HepG2 (cell line): ENCODE results near the gene APBB2. TPM values are rescaled to one million over a fixed set of nuclear protein-coding genes. Genes with fewer than 3 reads are reported as not detected.
A peak's percentile ranks its signal among the peaks of the same experiment; 100 is the strongest.

Experiments
- DMAP1 ChIP-seq: IDR thresholded peaks from 2 replicates; pipeline ENCODE4 v1.6.1; 2016
- EED ChIP-seq: sonication (generic); formaldehyde crosslinking; IDR thresholded peaks from 2 replicates; pipeline ENCODE4 v1.5.0; 2020; ENCODE audit warnings: mild to moderate bottlenecking, missing genetic modification reagents
- FOXK2 ChIP-seq: fragments of 450-650 bp; IDR thresholded peaks from 2 replicates; pipeline ENCODE4 v1.6.1; 2016
- MED13 ChIP-seq: sonication (generic); formaldehyde crosslinking; IDR thresholded peaks from 2 replicates; pipeline ENCODE4 v1.5.0; 2020; ENCODE audit warnings: missing genetic modification reagents
- MTA1 ChIP-seq: sonication (generic); formaldehyde crosslinking; IDR thresholded peaks from 2 replicates; pipeline ENCODE4 v1.4.0; 2020; ENCODE audit warnings: missing genetic modification reagents, mild to moderate bottlenecking, borderline replicate concordance
- POGZ ChIP-seq: sonication (generic); formaldehyde crosslinking; IDR thresholded peaks from 2 replicates; pipeline ENCODE4 v1.4.0; 2020; ENCODE audit warnings: mild to moderate bottlenecking, missing genetic modification reagents
- RFX5 ChIP-seq: IDR thresholded peaks from 2 replicates; pipeline ENCODE4 v1.6.1; 2011; ENCODE audit warnings: low read depth, low read length, improper control_type of control experiment
- SMAD3 ChIP-seq: sonication (generic); formaldehyde crosslinking; IDR thresholded peaks from 2 replicates; pipeline ENCODE4 v1.4.0; 2020; ENCODE audit warnings: missing genetic modification reagents
- SMYD3 ChIP-seq: sonication (generic); formaldehyde crosslinking; IDR thresholded peaks from 2 replicates; pipeline ENCODE4 v1.8.1; 2023; ENCODE audit warnings: mild to moderate bottlenecking, missing genetic modification reagents
- SSRP1 ChIP-seq: IDR thresholded peaks from 2 replicates; pipeline ENCODE4 v1.6.1; 2016; ENCODE audit warnings: control low read depth
- ZFX ChIP-seq: sonication (generic); formaldehyde crosslinking; IDR thresholded peaks from 2 replicates; pipeline ENCODE4 v1.4.0; 2020; ENCODE audit warnings: mild to moderate bottlenecking, low read depth, missing genetic modification reagents, moderate library complexity
- ZNF12 ChIP-seq: sonication (generic); formaldehyde crosslinking; IDR thresholded peaks from 2 replicates; pipeline ENCODE4 v1.5.0; 2020; ENCODE audit warnings: missing genetic modification reagents
- ZSCAN31 ChIP-seq: sonication (generic); formaldehyde crosslinking; IDR thresholded peaks from 2 replicates; pipeline ENCODE4 v1.5.0; 2020; ENCODE audit warnings: low read depth, mild to moderate bottlenecking, missing genetic modification reagents
- polyA plus RNA-seq, 8 experiments: library from polyadenylated mRNA; depleted of rRNA in 3 of 8; stranded (reverse) in 7 of 8; unstranded in 1 of 8; fragments of >200 nt; fragmentation: Illumina TruSeq in 4 of 8; extraction: Trizol in 4 of 8; gene quantifications; 2 replicates each; pipeline versions ENCODE4 v1.2.1 to v1.2.3, GENCODE V29; 2011 to 2016; ENCODE audit warnings: low read depth in 4 of 8, missing spikeins in 1 of 8, mixed read lengths in 1 of 8; ENCODE audit not compliant: insufficient read depth in 1 of 8
- total RNA-seq, 5 experiments: library from RNA; depleted of rRNA; stranded (reverse); fragments of >200 nt; fragmentation: Illumina TruSeq; extraction: Trizol; gene quantifications; 2 replicates each; pipeline ENCODE4 v1.2.3, GENCODE V29; 2016; ENCODE audit warnings: low read depth in 1 of 5
- TF ChIP-seq, protein P1 (sequence below): sonication (generic); formaldehyde crosslinking; IDR thresholded peaks from 2 replicates; pipeline ENCODE4 v1.9.0; 2021; ENCODE audit warnings: missing genetic modification reagents, borderline replicate concordance
- TF ChIP-seq, protein P2 (sequence below): sonication (generic); formaldehyde crosslinking; IDR thresholded peaks from 2 replicates; pipeline ENCODE4 v1.8.0; 2022; ENCODE audit warnings: missing genetic modification reagents, mild to moderate bottlenecking, moderate library complexity, borderline replicate concordance
- TF ChIP-seq, protein P3 (sequence below): sonication (generic); formaldehyde crosslinking; IDR thresholded peaks from 2 replicates; pipeline ENCODE4 v1.4.0; 2020; ENCODE audit warnings: mild to moderate bottlenecking, missing genetic modification reagents
- TF ChIP-seq, protein P4 (sequence below): IDR thresholded peaks from 2 replicates; pipeline ENCODE4 v1.6.1; 2016; ENCODE audit warnings: low read depth

APBB2 gene
- total and polyA plus RNA-seq, 2 of the 13 experiments (the other 11 are each of a cell fraction or from before 2014, with no cell fraction given), result 11.7 to 17.0 TPM

DNA sequence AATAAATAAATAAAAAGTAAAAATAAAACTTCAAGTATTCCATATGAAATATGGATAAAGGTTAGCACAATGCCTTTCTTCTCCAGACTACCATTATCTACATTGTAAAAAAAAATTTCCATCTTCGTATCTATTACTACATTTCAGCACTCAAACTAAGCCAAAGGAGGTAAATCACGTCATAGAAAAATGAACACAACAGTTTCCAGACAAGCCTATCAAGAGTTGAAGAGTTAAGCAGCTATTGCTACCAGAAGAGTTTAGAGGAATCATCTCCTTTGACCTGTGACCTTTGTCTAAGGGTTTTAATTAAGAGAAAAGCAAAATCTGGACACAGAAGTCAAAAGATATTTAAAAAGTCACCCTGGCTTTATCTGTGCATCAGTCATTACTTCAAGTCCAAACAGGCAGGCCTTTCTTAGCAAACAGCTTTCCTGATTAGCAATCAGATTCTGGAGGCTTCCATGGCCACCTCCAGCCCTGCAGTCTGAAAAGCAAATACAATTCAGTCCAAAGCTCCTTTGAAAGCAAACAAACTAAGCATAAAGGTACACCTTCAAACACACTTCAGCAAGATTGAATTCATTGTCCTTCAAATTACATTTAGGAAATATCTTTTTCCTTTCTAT is 82.2 kb downstream of the APBB2 start (continued):
- TF ChIP-seq MTA1 (CRISPR knock-in tag) (no peak; the same call in 1 of the 2 replicates), SMAD3 (CRISPR knock-in tag) (peak; percentile 85), ZSCAN31 (CRISPR knock-in tag) (no peak), SMYD3 (CRISPR knock-in tag) (no peak), EED (CRISPR knock-in tag) (no peak), MED13 (CRISPR knock-in tag) (no peak), FOXK2 (no peak), POGZ (CRISPR knock-in tag) (peak; percentile 75), SSRP1 (CRISPR knock-in tag) (no peak), RFX5 (no peak), ZNF12 (peak; percentile 47; the same call in 1 of the 2 replicates), ZFX (CRISPR knock-in tag) (peak; percentile 18; the same call in 1 of the 2 replicates), DMAP1 (CRISPR knock-in tag) (no peak)
- TF ChIP-seq, protein P1, sequence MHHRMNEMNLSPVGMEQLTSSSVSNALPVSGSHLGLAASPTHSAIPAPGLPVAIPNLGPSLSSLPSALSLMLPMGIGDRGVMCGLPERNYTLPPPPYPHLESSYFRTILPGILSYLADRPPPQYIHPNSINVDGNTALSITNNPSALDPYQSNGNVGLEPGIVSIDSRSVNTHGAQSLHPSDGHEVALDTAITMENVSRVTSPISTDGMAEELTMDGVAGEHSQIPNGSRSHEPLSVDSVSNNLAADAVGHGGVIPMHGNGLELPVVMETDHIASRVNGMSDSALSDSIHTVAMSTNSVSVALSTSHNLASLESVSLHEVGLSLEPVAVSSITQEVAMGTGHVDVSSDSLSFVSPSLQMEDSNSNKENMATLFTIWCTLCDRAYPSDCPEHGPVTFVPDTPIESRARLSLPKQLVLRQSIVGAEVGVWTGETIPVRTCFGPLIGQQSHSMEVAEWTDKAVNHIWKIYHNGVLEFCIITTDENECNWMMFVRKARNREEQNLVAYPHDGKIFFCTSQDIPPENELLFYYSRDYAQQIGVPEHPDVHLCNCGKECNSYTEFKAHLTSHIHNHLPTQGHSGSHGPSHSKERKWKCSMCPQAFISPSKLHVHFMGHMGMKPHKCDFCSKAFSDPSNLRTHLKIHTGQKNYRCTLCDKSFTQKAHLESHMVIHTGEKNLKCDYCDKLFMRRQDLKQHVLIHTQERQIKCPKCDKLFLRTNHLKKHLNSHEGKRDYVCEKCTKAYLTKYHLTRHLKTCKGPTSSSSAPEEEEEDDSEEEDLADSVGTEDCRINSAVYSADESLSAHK (CRISPR knock-in tag), result no peak
- TF ChIP-seq, protein P2, sequence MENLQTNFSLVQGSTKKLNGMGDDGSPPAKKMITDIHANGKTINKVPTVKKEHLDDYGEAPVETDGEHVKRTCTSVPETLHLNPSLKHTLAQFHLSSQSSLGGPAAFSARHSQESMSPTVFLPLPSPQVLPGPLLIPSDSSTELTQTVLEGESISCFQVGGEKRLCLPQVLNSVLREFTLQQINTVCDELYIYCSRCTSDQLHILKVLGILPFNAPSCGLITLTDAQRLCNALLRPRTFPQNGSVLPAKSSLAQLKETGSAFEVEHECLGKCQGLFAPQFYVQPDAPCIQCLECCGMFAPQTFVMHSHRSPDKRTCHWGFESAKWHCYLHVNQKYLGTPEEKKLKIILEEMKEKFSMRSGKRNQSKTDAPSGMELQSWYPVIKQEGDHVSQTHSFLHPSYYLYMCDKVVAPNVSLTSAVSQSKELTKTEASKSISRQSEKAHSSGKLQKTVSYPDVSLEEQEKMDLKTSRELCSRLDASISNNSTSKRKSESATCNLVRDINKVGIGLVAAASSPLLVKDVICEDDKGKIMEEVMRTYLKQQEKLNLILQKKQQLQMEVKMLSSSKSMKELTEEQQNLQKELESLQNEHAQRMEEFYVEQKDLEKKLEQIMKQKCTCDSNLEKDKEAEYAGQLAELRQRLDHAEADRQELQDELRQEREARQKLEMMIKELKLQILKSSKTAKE (CRISPR knock-in tag), result no peak
- TF ChIP-seq, protein P3, sequence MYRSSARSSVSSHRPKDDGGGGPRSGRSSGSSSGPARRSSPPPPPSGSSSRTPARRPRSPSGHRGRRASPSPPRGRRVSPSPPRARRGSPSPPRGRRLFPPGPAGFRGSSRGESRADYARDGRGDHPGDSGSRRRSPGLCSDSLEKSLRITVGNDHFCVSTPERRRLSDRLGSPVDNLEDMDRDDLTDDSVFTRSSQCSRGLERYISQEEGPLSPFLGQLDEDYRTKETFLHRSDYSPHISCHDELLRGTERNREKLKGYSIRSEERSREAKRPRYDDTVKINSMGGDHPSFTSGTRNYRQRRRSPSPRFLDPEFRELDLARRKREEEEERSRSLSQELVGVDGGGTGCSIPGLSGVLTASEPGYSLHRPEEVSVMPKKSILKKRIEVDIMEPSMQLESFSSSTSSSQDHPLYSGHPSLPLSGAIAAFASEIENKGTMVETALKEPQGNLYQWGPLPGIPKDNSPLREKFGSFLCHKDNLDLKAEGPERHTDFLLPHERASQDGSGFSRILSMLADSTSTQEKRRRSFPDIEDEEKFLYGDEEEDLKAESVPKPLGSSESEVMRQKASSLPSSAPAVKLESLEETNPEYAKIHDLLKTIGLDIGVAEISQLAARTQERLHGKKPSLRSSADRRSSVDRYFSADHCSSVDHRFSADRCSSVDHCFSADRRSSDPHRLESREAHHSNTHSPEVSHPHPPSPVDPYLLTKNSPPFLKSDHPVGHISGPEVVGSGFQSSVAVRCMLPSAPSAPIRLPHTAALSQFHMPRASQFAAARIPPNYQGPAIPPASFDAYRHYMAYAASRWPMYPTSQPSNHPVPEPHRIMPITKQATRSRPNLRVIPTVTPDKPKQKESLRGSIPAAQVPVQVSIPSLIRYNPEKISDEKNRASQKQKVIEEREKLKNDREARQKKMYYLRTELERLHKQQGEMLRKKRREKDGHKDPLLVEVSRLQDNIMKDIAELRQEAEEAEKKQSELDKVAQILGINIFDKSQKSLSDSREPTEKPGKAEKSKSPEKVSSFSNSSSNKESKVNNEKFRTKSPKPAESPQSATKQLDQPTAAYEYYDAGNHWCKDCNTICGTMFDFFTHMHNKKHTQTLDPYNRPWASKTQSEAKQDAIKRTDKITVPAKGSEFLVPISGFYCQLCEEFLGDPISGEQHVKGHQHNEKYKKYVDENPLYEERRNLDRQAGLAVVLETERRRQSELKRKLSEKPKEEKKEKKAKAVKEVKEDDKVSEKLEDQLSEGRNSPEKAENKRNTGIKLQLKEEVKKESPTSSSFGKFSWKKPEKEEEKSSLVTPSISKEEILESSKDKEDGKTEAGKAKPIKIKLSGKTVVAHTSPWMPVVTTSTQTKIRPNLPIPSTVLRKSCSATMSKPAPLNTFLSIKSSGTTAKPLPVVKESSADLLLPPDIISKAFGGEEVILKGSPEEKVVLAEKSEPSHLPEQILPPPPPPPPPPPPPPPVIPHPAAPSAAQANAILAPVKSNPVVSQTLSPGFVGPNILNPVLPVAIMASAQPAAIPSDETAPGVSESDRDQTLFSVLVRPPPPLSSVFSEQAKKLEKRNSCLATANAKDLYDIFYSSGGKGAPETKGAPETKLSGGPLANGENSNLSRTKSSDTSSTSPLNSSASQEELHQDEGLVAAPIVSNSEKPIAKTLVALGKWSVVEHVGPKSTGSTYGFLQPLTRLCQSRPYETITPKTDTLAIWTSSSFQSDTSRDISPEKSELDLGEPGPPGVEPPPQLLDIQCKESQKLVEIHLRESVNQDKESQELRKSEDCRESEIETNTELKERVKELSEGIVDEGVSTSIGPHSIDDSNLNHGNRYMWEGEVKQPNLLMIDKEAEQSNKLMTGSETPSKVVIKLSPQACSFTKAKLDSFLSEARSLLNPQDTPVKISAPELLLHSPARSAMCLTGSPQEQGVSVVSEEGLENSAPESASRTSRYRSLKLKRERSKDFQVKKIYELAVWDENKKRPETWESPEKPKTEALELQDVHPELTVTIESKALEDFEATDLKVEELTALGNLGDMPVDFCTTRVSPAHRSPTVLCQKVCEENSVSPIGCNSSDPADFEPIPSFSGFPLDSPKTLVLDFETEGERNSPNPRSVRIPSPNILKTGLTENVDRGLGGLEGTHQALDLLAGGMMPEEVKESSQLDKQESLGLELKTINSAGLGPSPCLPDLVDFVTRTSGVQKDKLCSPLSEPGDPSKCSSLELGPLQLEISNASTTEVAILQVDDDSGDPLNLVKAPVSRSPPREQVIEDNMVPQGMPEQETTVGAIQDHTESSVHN (CRISPR knock-in tag), result no peak
- TF ChIP-seq, protein P4, sequence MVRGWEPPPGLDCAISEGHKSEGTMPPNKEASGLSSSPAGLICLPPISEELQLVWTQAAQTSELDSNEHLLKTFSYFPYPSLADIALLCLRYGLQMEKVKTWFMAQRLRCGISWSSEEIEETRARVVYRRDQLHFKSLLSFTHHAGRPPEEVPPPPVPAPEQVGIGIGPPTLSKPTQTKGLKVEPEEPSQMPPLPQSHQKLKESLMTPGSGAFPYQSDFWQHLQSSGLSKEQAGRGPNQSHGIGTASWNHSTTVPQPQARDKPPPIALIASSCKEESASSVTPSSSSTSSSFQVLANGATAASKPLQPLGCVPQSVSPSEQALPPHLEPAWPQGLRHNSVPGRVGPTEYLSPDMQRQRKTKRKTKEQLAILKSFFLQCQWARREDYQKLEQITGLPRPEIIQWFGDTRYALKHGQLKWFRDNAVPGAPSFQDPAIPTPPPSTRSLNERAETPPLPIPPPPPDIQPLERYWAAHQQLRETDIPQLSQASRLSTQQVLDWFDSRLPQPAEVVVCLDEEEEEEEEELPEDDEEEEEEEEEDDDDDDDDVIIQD, result no peak
